CD14-positive monocyte (primary cell): ENCODE data around the gene NELL1. TPM values are rescaled to one million over a fixed set of nuclear protein-coding genes. Genes with fewer than 3 reads are reported as not detected.

Experiments
- DNase-seq, 3 donors: peaks; one replicate each; pipeline ENCODE4 v3.0.0-alpha.2; 2011 to 2022
- H2AFZ ChIP-seq: 2 replicates; pipeline ENCODE4 v1.6.0; 2012; ENCODE audit warnings: mild to moderate bottlenecking, low read depth, low read length, inconsistent platforms; ENCODE audit not compliant: insufficient read depth, poor library complexity, severe bottlenecking
- H3K27ac ChIP-seq, 2 donors: 1 replicate in 1 of 2; 2 replicates in 1 of 2; pipeline ENCODE4 v1.5.1; 2012 to 2013; ENCODE audit warnings: low read length in 2 of 2, control low read depth in 1 of 2, inconsistent platforms in 1 of 2, low read depth in 1 of 2, mild to moderate bottlenecking in 1 of 2
- H3K27me3 ChIP-seq, 2 donors: one replicate each; pipeline versions ENCODE4 v1.6.0 to v1.6.1; 2011 to 2013; ENCODE audit warnings: low read length in 2 of 2; ENCODE audit not compliant: control insufficient read depth in 2 of 2, insufficient read depth in 2 of 2
- H3K36me3 ChIP-seq, 2 donors: replicated peaks in 1 of 2; 1 replicate in 1 of 2; 2 replicates in 1 of 2; pipeline versions ENCODE4 v1.5.1 to v1.6.1; 2012 to 2013; ENCODE audit warnings: low read length in 2 of 2, control low read depth in 1 of 2, inconsistent platforms in 1 of 2, mild to moderate bottlenecking in 1 of 2; ENCODE audit not compliant: insufficient read depth in 2 of 2, control insufficient read depth in 1 of 2
- H3K4me1 ChIP-seq, 2 donors: 1 replicate in 1 of 2; 2 replicates in 1 of 2; pipeline versions ENCODE4 v1.5.1 to v1.6.1; 2012 to 2013; ENCODE audit warnings: low read length in 2 of 2, control low read depth in 1 of 2, inconsistent platforms in 1 of 2, mild to moderate bottlenecking in 1 of 2, moderate library complexity in 1 of 2; ENCODE audit not compliant: insufficient read depth in 2 of 2, control insufficient read depth in 1 of 2
- H3K4me2 ChIP-seq: replicated peaks from 2 replicates; pipeline ENCODE3; 2012; ENCODE audit warnings: low read length, moderate library complexity, mild to moderate bottlenecking; ENCODE audit not compliant: poor library complexity, severe bottlenecking; ENCODE audit errors: extremely low read depth
- H3K4me3 ChIP-seq, 3 experiments: fragments of 200-600 bp in 1 of 3; sonication (generic) in 1 of 3; replicated peaks in 1 of 3; 1 replicate in 2 of 3; 2 replicates in 1 of 3; pipeline ENCODE4 v1.5.1; 2011 to 2013; ENCODE audit warnings: low read length in 3 of 3, mild to moderate bottlenecking in 3 of 3, control low read depth in 2 of 3, low read depth in 2 of 3, inconsistent platforms in 1 of 3, moderate library complexity in 1 of 3
- H3K79me2 ChIP-seq: 2 replicates; pipeline ENCODE4 v1.6.0; 2012; ENCODE audit warnings: mild to moderate bottlenecking, control low read depth, inconsistent platforms, low read length, moderate library complexity; ENCODE audit not compliant: insufficient read depth
- H3K9ac ChIP-seq: 2 replicates; pipeline ENCODE4 v1.6.0; 2017; ENCODE audit warnings: low read length, mild to moderate bottlenecking; ENCODE audit not compliant: insufficient read depth, poor library complexity, severe bottlenecking
- H3K9me3 ChIP-seq, 2 donors: replicated peaks in 1 of 2; 1 replicate in 1 of 2; 2 replicates in 1 of 2; pipeline versions ENCODE4 v1.5.1 to v1.6.1; 2012 to 2013; ENCODE audit warnings: low read length in 2 of 2, control low read depth in 1 of 2; ENCODE audit not compliant: control insufficient read depth in 1 of 2, insufficient read depth in 1 of 2
- H4K20me1 ChIP-seq: 2 replicates; pipeline ENCODE4 v1.6.0; 2012; ENCODE audit warnings: mild to moderate bottlenecking, low read length, control low read depth, moderate library complexity; ENCODE audit not compliant: insufficient read depth
- H3K27ac Mint-ChIP-seq, 7 donors: one replicate each; pipeline ENCODE4 v1.8.0; 2020; ENCODE audit warnings: mild to moderate bottlenecking in 7 of 7, mixed read lengths in 7 of 7, moderate library complexity in 6 of 7, inconsistent platforms in 2 of 7
- H3K27me3 Mint-ChIP-seq, 3 donors: one replicate each; pipeline ENCODE4 v1.8.0; 2021 to 2022; ENCODE audit warnings: low read depth in 3 of 3, mild to moderate bottlenecking in 3 of 3, mixed read lengths in 3 of 3, moderate library complexity in 3 of 3, inconsistent platforms in 1 of 3
- H3K36me3 Mint-ChIP-seq, 2 donors: one replicate each; pipeline ENCODE4 v1.8.0; 2020; ENCODE audit warnings: mixed read lengths in 2 of 2, inconsistent platforms in 1 of 2, mild to moderate bottlenecking in 1 of 2
- H3K4me1 Mint-ChIP-seq: one replicate; pipeline ENCODE4 v1.8.0; 2020; ENCODE audit warnings: mild to moderate bottlenecking, mixed read lengths
- H3K4me3 Mint-ChIP-seq, 2 donors: one replicate each; pipeline ENCODE4 v1.8.0; 2020; ENCODE audit warnings: mild to moderate bottlenecking in 2 of 2, mixed read lengths in 2 of 2, moderate library complexity in 1 of 2
- H3K9me3 Mint-ChIP-seq, 7 donors: one replicate each; pipeline ENCODE4 v1.8.0; 2020 to 2022; ENCODE audit warnings: mixed read lengths in 7 of 7, mild to moderate bottlenecking in 6 of 7, moderate library complexity in 6 of 7, inconsistent platforms in 2 of 7
- CTCF ChIP-seq: fragments of 200-600 bp; IDR thresholded peaks from one replicate; pipeline ENCODE4 v1.8.0; 2022; ENCODE audit warnings: antibody characterized with exemption, mild to moderate bottlenecking
- WGBS: methylation state at CpG from one replicate; pipeline ENCODE4 v1.1.5; 2013; ENCODE audit warnings: missing lambda C conversion rate; ENCODE audit not compliant: insufficient coverage; 5-methylcytosine and 5-hydroxymethylcytosine counted together
- intact Hi-C, 2 donors: fragments of 100-400 bp; cut with micrococcal nuclease; formaldehyde crosslinking; loops; one replicate each; pipeline versions ENCODE4 v1.15.0 to v1.15.1; 2023
- polyA plus RNA-seq, 3 donors: library from polyadenylated mRNA; depleted of rRNA in 1 of 3; unstranded in 2 of 3; stranded (reverse) in 1 of 3; fragments of 300-500 nt in 2 of 3; fragments of >200 nt in 1 of 3; fragmentation: Illumina TruSeq in 2 of 3; gene quantifications; 1 replicate in 2 of 3; 2 replicates in 1 of 3; pipeline ENCODE4 v1.2.3, GENCODE V29; 2012 to 2021

The NELL1 gene
- polyA plus RNA-seq, 3 donors = not detected

GRCh38 chr11:20656901-20657300 lies 12.5 kb upstream of the NELL1 start:
- peaks cover 2 to 9% (median 6%) of the 10 kb centered on the region in 3 donors for H3K27me3 Mint-ChIP-seq
- 100% methylated on average over 1 of the region's 4 CpGs for WGBS
- Histone ChIP-seq H4K20me1 (no peaks in the 10 kb centered on the region), H3K4me3 (no peak overlapping the region), H3K79me2 (no peaks in the 10 kb centered on the region), H2AFZ (no peak overlapping the region), H3K27me3 (peaks cover 5% of the 10 kb centered on the region in 2 donors), H3K9ac (no peak overlapping the region), H3K27ac (no peak overlapping the region), H3K4me2 (no peak overlapping the region), H3K36me3 (no peaks in the 10 kb centered on the region), H3K4me1 (no peaks in the 10 kb centered on the region), H3K9me3 (no peaks in the 10 kb centered on the region)
- no peaks in the 10 kb centered on the region for H3K4me1 Mint-ChIP-seq
- no peak for TF ChIP-seq CTCF
- peaks cover 0 to under 1% (median 0%) of the 10 kb centered on the region in 7 donors for H3K9me3 Mint-ChIP-seq
- intact Hi-C loops = no loop called here
- H3K36me3 Mint-ChIP-seq = no peaks in the 10 kb centered on the region
- H3K4me3 Mint-ChIP-seq = peak overlapping the region in 1 of 2 donors; percentile 11
- DNase-seq = no peak
- no peak overlapping the region for H3K27ac Mint-ChIP-seq

- Mint-ChIP-seq H3K36me3 (no peaks in the 10 kb centered on the region), H3K4me3 (no peak overlapping the region), H3K4me1 (no peaks in the 10 kb centered on the region), H3K9me3 (peaks cover 0 to 3% (median 0%) of the 10 kb centered on the region in 7 donors), H3K27me3 (peaks cover 2 to 9% (median 4%) of the 10 kb centered on the region in 3 donors), H3K27ac (no peak overlapping the region)
- Histone ChIP-seq H3K9ac (no peak overlapping the region), H3K79me2 (no peaks in the 10 kb centered on the region), H3K36me3 (no peaks in the 10 kb centered on the region), H3K4me2 (no peak overlapping the region), H3K4me1 (no peaks in the 10 kb centered on the region), H3K27ac (no peak overlapping the region), H3K27me3 (peaks cover 2 to 5% of the 10 kb centered on the region in 2 donors), H3K9me3 (no peaks in the 10 kb centered on the region), H4K20me1 (no peaks in the 10 kb centered on the region), H3K4me3 (no peak overlapping the region), H2AFZ (no peak overlapping the region)
- WGBS = no CpG with 5 or more reads among the region's 1 CpG
- no peak for TF ChIP-seq CTCF
- intact Hi-C loops = no loop called here
- DNase-seq = no peak
Measured at GRCh38 chr11:20658135-20658534, 11.3 kb upstream of the NELL1 start.
